ENCODE measurements around the gene TAF8. TPM values are rescaled to one million over a fixed set of nuclear protein-coding genes. Genes with fewer than 3 reads are reported as not detected.

TAF8 gene
- total RNA-seq, 1 donor from 2014 or later, result 35.1 TPM

DNA sequence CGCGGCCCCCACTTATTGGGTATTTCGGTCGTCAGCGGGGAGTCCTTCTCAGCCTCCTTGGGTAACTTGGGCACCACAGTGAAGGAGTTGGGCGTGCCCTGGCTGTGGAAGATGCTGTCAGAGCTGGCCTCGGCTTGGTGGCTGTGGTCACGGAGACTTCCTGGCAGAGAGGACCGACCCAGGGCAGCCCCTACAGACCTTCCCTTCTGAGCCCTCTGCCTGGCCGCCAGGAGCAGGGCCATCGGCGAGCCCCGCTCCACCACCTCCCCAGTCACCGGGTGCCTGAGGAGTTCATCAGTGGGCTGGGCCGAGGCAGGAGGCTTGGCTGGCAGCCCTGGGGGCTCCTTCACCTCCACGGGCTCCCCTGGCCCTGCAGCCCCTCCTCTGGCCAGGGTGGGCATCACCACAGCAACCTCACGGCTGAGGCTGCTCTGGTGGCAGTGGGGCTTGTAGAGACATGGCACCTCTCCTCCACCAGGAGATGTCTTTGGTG lies 54.9 kb downstream of the TAF8 start:
- no peak overlapping the region for H3K27ac ChIP-seq
- intact Hi-C loops (cut with DNase I), result no loop called here
- no peak overlapping the region for H3K4me3 ChIP-seq
- H3K27me3 ChIP-seq (ENCODE audit: low read depth), result no peaks in the 10 kb centered on the region
- peaks cover 36% of the 10 kb centered on the region for H3K4me1 ChIP-seq
- peaks cover 3% of the 10 kb centered on the region for H3K36me3 ChIP-seq
- ATAC-seq (no peak), DNase-seq (no peak)
- H3K9me3 ChIP-seq, result no peaks in the 10 kb centered on the region
- TF ChIP-seq, protein P1, sequence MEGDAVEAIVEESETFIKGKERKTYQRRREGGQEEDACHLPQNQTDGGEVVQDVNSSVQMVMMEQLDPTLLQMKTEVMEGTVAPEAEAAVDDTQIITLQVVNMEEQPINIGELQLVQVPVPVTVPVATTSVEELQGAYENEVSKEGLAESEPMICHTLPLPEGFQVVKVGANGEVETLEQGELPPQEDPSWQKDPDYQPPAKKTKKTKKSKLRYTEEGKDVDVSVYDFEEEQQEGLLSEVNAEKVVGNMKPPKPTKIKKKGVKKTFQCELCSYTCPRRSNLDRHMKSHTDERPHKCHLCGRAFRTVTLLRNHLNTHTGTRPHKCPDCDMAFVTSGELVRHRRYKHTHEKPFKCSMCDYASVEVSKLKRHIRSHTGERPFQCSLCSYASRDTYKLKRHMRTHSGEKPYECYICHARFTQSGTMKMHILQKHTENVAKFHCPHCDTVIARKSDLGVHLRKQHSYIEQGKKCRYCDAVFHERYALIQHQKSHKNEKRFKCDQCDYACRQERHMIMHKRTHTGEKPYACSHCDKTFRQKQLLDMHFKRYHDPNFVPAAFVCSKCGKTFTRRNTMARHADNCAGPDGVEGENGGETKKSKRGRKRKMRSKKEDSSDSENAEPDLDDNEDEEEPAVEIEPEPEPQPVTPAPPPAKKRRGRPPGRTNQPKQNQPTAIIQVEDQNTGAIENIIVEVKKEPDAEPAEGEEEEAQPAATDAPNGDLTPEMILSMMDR (IDR thresholded peaks at IDR 0.05), result no peak

DNA sequence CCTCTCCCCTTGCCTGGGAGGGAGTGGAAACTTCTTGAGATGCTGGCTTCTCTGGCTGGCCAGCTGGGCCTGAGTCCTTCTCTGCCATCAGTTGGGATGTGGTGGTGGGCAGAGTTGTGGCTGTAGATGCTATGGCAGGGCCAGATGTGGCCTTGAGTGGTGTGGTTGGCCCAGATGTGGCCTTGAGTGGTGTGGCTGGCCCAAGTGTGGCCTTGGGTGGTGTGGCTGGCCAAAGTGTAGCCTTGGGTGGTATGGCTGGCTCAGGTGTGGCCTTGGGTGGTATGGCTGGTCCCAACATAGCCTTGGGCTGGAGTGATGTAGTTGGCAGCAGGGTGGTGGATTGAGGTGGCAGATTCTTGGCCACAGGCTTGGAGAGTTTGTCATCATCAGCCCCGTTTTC lies 55.4 kb downstream of the TAF8 start:
- Histone ChIP-seq H3K36me3 (peaks cover 3% of the 10 kb centered on the region), H3K4me1 (peaks cover 33% of the 10 kb centered on the region), H3K4me3 (no peak overlapping the region), H3K27ac (no peak overlapping the region), H3K9me3 (no peaks in the 10 kb centered on the region), H3K27me3 (ENCODE audit: low read depth) (no peaks in the 10 kb centered on the region)
- ATAC-seq, result no peak
- TF ChIP-seq, protein P1 (IDR thresholded peaks at IDR 0.05), result no peak
- intact Hi-C loops (cut with DNase I), result no loop called here
- no peak for DNase-seq

GRCh38 chr6:42106112-42107023 lies 56.0 kb downstream of the TAF8 start:
- TF ChIP-seq, protein P1 (IDR thresholded peaks at IDR 0.05), result no peak
- Histone ChIP-seq H3K36me3 (peaks cover 3% of the 10 kb centered on the region), H3K27ac (no peak overlapping the region), H3K9me3 (no peaks in the 10 kb centered on the region), H3K4me3 (no peak overlapping the region), H3K27me3 (ENCODE audit: low read depth) (no peaks in the 10 kb centered on the region), H3K4me1 (peaks cover 27% of the 10 kb centered on the region)
- ATAC-seq (no peak), DNase-seq (no peak)
- intact Hi-C loops (cut with DNase I), result no loop called here

DNA sequence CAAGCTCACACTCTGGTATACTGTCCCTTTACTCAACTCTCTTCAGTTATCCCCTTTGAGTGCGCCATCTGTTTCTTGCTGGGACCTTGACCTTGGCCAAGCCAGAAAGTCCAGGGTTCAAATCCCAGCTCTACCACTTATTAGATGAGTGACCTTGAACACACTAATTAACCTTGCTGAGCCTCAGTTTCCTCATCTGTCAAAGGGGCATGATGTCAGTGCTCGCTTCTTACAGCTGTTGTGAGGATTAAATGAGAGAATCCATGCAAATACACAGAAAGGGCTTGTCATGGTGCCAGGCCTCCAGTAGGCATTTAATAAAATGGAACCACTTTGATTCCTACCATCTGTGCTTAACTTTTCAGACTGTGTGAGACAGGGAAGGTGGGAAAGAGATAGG lies 57.7 kb downstream of the TAF8 start:
- intact Hi-C loops (cut with DNase I), result no loop called here
- no peak for ATAC-seq

GRCh38 chr6:42110683-42111082 lies 60.4 kb downstream of the TAF8 start:
- Histone ChIP-seq H3K36me3 (peaks cover 3% of the 10 kb centered on the region), H3K4me1 (no peaks in the 10 kb centered on the region), H3K27me3 (ENCODE audit: low read depth) (no peaks in the 10 kb centered on the region), H3K27ac (no peak overlapping the region), H3K9me3 (no peaks in the 10 kb centered on the region), H3K4me3 (no peak overlapping the region)
- DNase-seq, result no peak
- intact Hi-C loops (cut with DNase I), result no loop called here
- TF ChIP-seq, protein P1 (IDR thresholded peaks at IDR 0.05), result no peak
- no peak for ATAC-seq

More for the DNA sequence above, 57.7 kb downstream of the TAF8 start:
- TF ChIP-seq, protein P1 (IDR thresholded peaks at IDR 0.05), result no peak
- Histone ChIP-seq H3K36me3 (peaks cover 3% of the 10 kb centered on the region), H3K4me3 (no peak overlapping the region), H3K9me3 (no peaks in the 10 kb centered on the region), H3K27me3 (ENCODE audit: low read depth) (no peaks in the 10 kb centered on the region), H3K27ac (no peak overlapping the region), H3K4me1 (peaks cover 18% of the 10 kb centered on the region)
- DNase-seq, result no peak

All from lower lobe of right lung (tissue), 2 donors.